HG03196 (cell line): ENCODE measurements around the gene SPN.
"Not testable (repeated sequence)": the region's sequence is repeated elsewhere in the genome, so short reads cannot be mapped to it uniquely, and the experiment has no call there.

Experiments
- ATAC-seq: cut with Tn5 transposase; IDR thresholded peaks from one replicate; pipeline ENCODE4 v1.9.1; 2021; ENCODE audit not compliant: unreplicated experiment

The SPN gene

GRCh38 chr16:29675811-29676643 lies 13.0 kb downstream of the SPN start:
- ATAC-seq = no peak

DNA sequence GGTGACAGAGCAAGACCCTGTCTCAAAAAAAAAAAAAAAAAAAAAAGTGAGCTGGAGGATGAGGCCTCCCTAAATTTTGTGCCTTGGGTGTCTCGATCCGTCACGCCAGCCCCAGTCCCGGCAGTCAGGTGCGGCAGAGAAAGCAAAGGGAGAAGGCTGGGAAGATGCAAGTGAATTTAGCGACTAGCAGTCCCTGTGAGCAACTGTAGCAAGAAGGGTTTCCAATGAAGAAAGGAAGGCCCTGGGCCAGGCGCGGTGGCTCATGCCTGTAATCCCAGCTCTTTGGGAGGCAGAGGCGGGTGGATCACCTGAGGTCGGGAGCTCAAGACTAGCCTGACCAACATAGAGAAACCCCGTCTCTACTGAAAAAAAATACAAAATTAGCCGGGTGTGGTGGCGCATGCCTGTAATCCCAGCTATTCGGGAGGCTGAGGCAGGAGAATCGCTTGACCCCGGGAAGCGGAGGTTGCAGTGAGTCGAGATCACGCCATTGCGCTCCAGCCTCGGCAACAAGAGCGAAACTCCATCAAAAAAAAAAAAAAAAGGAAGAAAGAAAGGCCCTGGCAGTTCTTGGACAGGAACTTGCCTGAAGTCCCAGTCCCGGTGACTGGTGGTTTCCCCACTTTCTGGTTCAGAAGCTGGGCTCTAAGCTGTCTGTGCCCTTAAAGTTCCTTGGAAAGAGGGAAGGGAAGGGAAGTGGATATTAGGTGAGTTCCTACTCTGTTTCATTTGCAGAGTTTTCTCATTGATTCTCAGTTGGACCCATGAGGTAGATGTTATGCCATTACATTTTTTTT lies 14.1 kb downstream of the SPN start:
- ATAC-seq = no peak

- ATAC-seq = no peak
Measured at GRCh38 chr16:29678691-29679267, 15.7 kb downstream of the SPN start, which contains the start of gene QPRT. Gene QPRT (plus strand): TSS chr16:29679180. CDS start chr16:29679198, 18 bp downstream.

GRCh38 chr16:29680180-29680598 lies 17.1 kb downstream of the SPN start:
- ATAC-seq = no peak

GRCh38 chr16:29683543-29684090 lies 20.6 kb downstream of the SPN start:
- ATAC-seq = no peak

GRCh38 chr16:29684679-29685078 lies 21.6 kb downstream of the SPN start:
- ATAC-seq = no peak

- no peak for ATAC-seq
Measured at GRCh38 chr16:29686740-29687332, 23.8 kb downstream of the SPN start.

DNA sequence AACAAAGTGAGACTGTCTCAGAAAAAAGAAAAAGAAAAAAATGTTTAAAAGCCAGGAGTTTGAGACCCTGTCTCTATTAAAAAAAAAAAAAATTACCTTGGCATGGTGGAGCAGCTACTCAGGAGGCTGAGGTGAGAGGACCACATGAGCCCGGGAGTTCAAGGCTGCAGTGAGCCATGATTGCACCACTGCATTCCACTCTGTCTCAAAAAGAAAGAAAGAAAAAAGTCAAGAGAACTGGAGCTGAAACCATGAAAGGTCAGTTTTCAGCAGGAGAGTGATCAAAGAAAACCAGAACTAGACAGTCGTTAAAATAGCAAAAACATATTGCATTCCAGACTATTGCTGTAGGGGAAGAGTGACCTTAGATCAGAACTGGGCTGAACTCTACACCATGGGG lies 24.7 kb downstream of the SPN start:
- ATAC-seq = no peak

GRCh38 chr16:29688172-29688571 lies 25.1 kb downstream of the SPN start:
- no peak for ATAC-seq

- ATAC-seq = not testable (repeated sequence)
Measured at GRCh38 chr16:29689490-29690351, 26.7 kb downstream of the SPN start.

- not testable (repeated sequence) for ATAC-seq
Measured at GRCh38 chr16:29692606-29693005, 29.6 kb downstream of the SPN start.

DNA sequence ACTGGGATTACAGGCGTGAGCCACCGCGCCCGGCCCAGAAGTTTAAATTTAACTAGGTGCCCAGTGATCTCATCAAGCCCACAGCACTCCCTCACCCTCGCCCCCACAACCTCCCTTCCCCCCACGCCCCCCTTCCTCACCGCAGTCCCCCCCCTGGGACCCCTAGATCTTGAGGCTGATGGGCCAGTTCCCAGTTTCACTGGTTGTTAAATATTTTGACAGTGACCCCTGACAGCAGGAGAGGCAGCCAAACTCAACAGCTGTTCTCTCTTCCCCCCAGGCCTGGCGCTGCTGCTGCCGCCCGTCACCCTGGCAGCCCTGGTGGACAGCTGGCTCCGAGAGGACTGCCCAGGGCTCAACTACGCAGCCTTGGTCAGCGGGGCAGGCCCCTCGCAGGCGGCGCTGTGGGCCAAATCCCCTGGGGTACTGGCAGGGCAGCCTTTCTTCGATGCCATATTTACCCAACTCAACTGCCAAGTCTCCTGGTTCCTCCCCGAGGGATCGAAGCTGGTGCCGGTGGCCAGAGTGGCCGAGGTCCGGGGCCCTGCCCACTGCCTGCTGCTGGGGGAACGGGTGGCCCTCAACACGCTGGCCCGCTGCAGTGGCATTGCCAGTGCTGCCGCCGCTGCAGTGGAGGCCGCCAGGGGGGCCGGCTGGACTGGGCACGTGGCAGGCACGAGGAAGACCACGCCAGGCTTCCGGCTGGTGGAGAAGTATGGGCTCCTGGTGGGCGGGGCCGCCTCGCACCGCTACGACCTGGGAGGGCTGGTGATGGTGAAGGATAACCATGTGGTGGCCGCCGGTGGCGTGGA lies 31.5 kb downstream of the SPN start:
- no peak for ATAC-seq

- ATAC-seq = not testable (repeated sequence)
Measured at GRCh38 chr16:29695675-29696074, 32.6 kb downstream of the SPN start.

DNA sequence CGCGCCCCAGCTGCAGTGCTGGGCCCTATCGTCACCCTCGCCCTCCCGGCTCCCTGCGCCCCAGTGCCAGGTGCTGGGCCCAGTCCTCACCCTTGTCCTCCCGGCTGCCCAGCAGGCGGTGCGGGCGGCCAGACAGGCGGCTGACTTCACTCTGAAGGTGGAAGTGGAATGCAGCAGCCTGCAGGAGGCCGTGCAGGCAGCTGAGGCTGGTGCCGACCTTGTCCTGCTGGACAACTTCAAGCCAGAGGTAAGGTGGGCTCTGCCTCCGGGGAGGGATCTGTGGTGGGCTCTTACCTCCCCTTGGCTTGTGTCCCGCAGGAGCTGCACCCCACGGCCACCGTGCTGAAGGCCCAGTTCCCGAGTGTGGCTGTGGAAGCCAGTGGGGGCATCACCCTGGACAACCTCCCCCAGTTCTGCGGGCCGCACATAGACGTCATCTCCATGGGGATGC lies 33.9 kb downstream of the SPN start:
- ATAC-seq = no peak

DNA sequence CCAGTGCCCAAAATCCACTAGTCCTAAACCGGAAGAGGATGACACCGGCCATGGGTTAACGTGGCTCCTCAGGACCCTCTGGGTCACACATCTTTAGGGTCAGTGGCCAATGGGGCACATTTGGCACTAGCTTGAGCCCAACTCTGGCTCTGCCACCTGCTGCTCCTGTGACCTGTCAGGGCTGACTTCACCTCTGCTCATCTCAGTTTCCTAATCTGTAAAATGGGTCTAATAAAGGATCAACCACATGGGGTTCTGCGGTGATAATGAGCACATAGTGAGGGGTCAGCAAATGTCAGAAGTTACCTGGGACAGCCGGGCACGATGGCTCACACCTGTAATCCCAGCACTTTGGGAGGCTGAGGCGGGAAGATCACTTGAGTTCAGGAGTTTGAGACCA lies 34.3 kb downstream of the SPN start:
- ATAC-seq = no peak

GRCh38 chr16:29698042-29698441 lies 35.0 kb downstream of the SPN start:
- ATAC-seq = no peak

DNA sequence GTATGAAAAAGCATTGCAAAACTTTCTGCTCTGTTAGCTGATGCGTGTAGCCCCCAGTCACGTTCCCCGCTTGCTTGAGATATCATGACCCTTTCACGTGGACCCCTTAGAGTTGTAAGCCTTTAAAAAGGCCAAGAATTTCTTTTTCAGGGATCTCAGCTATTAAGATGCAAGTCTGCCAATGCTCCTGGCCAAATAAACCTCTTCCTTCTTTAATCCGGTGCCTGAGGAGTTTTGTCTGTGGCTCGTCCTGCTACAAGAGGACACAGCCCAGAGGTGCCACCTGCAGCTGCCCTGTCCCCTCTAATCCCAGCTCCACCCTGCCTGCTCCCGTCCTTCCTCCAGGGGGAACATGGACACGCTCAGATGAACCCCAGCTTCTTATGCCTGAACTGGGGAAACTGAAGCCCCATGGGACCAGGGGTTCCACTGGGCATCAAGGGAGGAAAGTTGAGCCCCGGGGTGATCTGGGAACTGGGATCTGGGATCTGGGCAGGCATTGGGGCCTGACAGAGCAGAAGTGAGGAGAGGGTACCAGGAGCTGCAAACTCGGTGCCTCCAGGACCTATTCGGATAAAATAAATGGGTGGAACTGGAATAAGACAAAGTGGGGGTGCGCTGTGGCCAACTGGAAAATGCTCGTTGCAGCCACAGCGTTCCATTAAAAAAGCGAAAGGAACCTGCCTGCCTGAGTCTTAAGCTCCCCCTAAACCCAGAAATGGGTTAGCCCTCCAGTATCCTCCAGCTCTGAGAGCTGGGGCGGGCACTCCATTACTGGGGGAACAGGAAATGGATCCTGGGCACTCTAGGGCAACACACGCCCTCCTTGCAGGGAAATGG lies 35.7 kb downstream of the SPN start:
- ATAC-seq = no peak
